Caki2 (cell line): ENCODE data around the gene IL21R. TPM values are rescaled to one million over a fixed set of nuclear protein-coding genes. Genes with fewer than 3 reads are reported as not detected.
"Not testable (repeated sequence)": the region's sequence is repeated elsewhere in the genome, so short reads cannot be mapped to it uniquely, and the experiment has no call there.

Experiments used
- DNase-seq: peaks from one replicate; pipeline ENCODE4 v3.0.0-alpha.2; 2015; ENCODE audit warnings: low read depth
- in situ Hi-C: cut with HindIII; loops from 2 replicates; pipeline ENCODE4 v1.10.0; 2016; ENCODE audit warnings: low sequenced_read_pairs, low pct_unique_long_range_greater_than_20kb, mixed read lengths
- total RNA-seq: library from RNA; depleted of rRNA; stranded (reverse); fragments of >200 nt; shearing (Covaris generic); gene quantifications from 2 replicates; pipeline ENCODE4 v1.2.3, GENCODE V29; 2014; ENCODE audit warnings: low replicate concordance

The IL21R gene
- total RNA-seq, 1 experiment from 2014 or later = 1.4 TPM

DNA sequence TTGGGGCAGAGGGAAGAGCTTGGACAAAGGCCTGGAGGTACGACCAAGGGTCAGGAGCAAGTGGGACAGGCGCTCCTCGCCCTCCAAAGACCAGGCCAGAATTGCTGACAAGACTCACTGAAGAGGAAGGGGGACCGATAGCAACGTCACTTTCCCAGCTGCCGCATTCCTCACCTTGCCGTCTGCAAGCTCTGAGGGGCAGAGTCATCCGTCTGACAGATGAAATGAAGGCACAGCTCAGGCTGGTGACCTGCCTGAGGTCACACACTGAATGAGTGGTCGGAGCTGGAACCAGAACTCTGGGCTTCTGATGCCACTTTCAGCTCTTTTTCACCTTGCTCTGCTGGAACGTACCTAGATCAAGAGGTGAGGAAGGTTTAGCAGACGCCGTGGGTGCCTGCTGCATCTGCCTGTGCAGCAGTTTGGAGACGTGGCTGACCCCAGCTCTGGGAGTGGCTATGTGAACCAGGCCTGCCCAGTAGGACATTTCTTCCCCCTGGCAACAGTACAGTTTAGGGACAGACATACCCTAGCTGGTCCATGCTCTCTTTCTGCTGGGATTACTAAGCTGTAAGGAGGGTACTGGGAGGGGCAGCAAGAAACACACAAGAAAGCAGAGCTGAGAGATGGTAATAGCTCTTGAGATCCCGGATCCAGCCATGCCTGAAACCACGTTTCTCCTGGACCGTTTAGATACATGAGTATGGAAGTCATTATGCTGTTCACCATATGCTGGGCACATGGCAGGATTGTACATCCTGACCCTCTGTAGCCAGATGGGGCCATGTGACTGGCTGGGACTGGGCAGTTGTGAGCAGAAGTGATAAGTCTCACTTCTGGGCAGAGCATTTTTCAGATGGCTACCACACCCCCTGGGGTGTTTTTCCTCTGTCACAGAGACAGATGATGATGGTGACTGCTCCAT, 50.9 kb downstream of the IL21R start:
- DNase-seq = no peak
- in situ Hi-C loops = no loop called here

DNA sequence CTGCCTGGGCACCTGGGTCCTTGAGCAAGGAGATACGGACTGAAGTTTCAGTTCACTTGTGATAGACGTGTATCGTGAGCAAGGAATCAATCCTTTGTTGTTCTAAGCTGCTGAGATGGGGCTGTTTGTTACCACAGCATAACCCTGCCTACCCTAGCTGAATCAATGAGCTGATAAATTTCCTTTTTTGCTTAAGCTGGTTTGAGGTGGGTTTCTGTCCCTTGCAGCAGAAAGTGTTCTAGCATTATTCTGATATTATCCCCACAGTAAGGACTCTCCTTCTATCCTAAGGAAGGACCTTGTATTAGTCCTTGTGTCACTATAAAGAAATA, 51.5 kb downstream of the IL21R start:
- in situ Hi-C loops = no loop called here

DNA sequence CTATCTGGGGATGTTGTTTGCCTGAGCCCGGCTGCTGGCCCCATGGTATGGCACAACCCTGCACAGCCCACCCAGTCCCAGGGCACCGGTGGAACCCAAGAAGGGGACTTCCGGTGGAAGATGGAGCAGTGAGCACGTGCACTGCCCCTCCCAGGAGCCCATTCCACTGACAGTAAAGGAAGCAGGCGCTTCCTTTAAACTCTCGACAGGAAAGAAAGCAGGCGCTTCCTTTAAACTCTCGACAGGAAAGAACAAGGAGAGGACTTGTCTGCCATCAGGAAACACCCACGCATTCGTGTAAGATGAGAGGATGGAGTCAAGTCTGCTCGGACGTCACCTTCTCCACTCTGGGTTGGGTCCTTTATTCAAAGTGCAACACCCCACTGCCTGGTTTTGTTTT, 53.7 kb downstream of the IL21R start:
- in situ Hi-C loops = no loop called here
- no peak for DNase-seq

More for the DNA sequence above, 51.5 kb downstream of the IL21R start:
- DNase-seq = no peak

DNA sequence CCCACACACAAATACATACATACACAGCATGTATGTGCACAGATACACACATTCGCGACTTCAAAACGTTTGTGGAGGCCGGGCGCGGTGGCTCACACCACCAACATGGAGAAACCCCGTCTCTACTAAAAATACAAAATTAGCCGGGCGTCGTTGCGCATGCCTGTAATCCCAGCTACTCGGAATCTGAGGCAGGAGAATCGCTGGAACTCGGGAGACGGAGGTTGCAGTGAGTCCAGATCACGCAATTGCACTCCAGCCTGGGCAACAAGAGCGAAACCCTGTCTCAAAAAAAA, 55.6 kb downstream of the IL21R start:
- in situ Hi-C loops, DNase-seq: not testable (repeated sequence)

DNA sequence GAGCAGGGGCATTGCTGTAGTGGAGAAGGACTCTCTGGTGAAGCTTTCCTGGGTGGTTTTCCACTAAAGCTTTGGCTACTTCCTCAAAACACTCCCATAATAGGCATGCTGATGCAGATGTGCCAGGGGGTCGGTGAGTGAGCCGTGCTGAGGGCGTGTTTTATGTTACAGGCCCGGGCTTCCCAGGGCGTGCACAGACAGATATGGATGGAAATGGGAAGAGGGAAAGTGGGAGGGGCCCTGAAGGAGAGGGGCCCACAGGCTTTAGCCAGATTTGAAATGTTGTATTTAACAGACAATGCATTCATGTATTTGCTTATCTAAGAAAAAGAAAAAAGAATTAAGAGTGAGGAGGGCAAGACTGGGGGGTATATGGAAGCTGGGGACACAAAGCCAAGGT, 56.3 kb downstream of the IL21R start:
- in situ Hi-C loops = no loop called here
- no peak for DNase-seq

DNA sequence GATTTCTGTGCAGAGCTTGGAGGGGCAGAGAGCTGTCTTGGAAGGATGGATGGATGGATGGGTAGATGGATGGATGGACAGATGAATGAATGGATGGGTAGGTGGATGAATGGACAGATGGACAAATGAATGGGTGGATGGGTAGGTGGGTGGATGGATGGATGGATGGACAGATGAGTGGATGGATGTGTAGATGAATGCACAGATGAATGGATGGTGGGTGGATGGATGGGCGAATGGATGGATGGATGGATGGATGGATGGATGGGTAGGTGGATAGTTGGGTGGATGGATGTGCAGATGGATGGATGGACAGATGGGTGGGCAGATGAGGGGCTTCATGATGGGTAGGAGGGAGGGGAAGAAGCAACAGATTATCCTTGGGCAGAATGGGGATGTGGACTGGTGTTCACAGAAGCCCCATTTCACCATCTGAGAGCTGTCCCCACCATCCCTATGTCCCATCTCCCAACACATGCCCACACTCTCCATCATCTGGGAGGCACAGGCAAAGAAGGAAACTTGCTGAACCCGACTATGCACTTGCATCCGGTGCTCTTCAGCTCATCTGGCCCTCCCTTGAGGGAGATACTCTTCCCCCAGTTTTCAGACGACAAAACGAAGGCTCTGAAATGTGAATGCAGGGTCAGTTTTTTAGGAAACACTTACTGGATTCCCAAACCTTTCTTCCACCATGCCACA, 57.2 kb downstream of the IL21R start:
- in situ Hi-C loops = no loop called here
- DNase-seq = no peak

DNA sequence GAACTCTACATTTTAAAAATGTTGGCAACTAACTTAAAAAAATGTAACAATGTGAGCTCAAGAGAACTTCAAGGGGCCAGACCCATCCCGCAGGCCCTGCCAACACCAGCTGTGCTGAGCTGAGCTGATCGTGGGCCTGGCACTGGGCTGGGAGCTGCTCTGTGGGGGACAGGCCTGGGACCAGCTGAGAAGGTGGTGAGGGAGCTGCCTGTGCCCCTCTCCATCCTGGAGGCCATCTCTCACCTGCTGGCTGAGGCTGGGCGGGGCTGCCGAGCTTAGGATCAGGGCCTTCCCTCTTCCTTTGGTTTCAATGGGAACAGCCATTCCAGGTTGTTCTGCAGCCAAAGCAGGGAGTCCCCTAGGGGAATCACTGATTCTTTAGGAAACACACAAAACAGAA, 58.2 kb downstream of the IL21R start:
- DNase-seq = no peak
- in situ Hi-C loops = no loop called here

DNA sequence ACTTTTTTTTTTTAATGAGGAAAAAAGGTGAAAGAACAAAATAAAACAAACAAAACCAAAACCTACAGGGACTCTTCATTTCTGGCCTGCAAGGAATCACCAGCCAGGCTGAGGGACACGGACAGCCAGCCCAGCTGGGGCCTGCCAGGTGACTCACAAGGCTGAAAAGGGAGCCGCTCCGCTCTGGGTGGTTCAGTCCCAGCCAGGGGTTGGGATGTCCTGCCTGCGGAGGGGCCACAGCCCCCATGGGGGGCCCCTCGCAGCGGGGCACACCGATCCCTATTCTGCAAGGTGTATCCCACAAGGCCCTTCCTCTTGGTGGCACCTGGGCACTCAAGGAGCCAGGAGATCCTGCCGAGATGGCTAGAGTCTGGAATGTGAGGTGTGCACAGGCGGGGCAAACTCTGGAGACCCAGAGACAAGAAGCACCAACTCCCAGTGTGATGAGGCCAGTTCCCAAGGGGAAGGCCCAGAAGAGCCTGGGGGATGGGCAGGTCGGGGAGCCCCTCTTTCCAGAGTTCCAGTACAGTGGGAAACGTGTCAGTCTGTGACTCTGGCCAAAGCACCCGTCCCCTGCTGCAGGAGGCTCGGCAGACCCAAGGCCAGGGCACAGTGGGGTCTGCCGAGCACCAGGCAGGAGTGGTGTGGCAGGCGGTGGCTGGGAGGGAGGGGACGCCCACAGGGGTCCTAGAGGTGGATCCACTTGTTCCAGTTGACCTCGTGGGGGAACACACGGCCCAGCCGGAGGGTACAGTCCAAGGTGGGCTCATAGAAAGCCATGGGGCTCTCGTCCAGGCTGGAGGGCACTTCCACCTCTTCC, 58.9 kb downstream of the IL21R start:
- in situ Hi-C loops = no loop called here
- no peak for DNase-seq

DNA sequence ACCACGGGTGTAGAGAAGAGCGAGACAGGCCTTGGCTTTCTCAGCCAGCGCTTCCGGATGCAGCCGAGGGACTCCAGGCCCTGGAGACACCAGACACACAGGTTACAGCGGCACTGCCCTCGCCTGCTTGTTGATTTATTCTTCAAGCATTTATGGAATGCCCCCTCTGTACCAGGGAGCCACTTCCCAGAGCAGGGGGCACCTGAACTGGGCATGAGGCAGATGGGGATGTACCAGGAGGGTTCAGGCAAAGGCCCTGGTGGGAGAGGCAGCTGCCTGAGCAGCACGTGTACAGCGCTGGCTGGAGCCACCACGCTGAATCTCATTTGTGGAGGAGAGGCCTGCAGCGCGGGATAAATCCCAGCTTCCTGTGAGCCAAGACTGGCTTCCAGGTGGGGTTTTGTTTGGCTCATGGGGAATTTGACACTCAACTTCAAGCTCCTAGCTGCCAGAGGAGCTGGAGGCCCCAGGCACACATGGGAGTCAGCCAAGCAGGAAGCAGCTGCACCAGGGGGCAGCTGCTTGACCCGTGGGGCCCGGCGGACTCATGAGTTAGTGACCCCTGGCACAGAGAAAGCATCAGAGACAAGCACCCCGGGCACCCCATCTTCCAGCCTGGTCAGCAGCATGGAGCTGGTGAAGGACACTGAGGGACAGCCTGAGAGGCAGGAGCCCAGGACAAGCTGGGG, 59.7 kb downstream of the IL21R start:
- in situ Hi-C loops = no loop called here
- DNase-seq = no peak

DNA sequence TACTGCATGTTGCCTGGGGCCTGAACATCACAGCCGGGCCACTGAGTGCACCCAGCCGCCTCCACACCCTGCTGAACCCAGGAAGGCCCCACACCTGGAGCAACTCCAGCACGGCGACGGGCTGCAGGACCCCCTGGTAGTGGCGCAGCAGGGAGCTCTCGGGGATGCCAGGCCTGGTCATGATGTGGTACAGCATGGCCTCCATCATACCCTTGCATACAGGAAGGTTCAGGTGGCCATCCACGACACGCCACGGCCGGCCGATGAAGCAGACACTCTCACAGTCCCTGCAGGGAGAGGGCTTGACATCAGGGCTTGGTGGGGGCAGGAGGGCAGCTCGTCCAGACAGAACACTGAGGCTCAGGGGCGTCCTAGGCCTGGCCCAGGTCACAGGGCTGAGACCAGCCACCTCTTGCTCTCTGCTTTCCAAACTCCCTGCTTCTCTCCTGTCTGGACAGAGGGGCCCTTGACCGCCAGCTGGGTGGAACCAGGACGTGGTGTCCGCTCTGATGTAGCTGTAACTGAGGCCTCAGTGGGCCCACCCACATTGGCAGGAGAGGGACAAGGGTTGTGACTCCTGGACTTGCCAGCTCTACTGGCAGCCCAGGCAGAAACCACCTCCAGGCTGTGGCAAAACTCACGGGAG, 60.3 kb downstream of the IL21R start:
- in situ Hi-C loops = no loop called here
- DNase-seq = no peak

DNA sequence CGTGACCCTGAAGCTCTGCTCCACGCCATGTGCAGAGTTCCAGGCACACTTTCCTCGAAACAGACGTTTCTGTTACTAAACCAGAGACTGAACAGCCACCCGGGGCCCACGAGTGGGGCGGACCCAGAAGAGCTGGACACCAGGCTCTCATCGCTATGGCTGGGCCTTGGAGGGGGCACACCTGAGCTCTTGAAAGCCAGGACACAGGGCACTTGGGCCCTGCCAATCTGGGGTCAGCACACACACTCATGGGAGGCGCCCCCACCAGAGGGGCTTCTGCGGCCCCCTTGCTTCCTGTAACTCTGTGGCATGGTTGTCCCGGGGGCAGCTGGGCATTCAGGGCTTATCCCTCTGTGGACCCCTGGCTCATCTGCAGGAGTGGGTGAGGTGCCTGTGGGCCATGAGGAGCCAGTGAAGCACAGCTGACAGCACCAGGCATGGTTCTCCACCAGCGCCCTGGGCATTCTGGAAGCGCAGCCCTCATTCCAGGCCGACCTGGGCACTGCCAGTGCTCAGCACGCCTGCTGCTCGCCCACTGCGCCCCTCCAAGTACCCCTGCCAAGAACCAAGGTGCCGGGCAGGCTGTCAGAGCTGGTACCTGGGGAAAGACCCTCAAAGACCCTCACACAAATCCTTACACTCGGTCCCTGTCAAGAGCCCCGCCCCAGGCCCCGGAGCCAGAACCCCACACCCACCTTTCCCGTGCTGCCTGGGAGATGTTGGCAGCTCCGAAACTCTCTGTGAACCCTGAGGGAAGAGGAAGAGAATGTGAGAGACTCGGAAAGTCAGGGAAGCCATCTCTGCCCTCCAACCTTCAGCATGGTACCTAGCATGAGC, 61.1 kb downstream of the IL21R start:
- in situ Hi-C loops = no loop called here
- no peak for DNase-seq

DNA sequence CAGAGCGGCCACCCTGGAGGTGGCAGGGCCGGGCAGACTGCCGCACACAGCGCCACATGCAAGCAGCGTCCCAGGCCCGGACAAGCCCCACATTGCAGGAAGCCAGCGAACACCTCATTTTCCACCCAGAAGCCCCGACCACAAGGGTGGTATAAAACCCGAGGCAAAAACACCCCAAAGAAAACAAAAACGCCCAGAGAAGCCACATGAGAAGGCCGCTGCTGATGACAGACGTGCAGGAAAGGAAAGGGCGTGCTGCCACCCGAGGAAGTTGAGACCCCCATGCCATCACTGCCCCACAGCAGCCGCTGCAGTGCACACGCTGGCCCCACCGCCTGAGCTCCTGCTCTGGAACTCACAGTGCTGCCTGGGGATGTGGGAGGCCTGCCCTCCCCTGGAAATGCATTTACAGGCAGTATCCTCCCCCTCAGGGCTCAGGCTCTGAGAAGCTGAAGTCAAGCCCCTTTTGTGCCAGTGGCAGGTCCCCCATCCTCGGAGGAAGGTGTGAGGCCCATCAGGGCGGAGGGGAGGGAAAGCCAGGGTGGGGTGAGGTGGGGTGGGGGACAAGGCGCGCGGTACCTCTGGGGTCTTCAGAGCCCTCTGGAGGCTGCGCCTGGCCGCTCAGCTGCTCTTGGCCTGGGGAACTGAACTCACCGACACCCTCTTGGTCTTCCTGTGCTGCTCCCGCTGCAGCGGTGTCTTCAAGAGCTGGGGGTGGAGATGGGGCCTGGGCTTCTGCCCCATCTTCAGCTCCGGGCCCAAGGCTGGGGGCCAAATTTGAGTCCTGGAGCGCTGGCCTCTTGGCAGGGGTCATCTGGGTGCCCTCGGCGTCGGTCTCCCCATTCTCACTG, 62.0 kb downstream of the IL21R start:
- in situ Hi-C loops = no loop called here
- DNase-seq = no peak

DNA sequence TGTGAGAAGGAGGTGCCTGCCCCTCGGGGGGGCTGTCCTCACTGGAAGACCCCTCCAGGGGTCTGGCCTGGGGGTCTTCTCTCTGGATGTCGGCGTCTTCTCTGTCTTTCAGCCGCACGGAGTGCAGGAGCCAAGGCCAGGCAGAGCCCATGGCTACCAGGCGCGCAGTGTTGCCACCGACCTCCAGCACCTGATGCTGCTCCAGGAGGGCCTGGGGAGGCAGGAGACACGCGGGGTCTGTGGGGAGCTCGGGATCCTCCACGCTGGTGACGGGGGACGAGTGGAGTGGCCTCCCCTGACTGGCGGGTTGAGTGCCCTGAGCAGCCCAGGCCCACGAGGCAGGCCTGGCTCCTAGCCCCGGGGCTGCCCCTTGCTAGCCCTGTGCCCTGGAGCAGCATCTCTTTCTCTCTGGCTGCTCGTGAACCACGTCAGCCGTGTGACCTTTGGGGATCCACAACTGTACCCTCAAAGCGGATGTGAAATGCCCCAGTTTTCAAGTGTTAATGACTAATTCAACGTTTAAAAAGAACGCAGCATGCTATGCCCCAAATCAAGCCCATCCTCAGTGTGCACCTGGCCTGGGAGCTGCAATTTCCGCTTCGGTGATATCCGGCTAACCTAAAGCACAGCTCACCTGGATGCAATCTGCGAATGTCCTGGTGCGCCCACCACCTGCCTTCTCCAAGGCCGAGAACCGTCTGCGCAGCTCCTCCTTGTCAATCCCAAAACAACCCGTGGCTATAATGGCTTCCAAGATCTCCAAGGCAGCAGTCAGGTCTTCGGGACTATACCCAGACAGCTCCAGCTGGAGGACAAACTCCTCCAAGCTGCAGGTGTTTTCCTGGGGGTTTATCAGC, 62.9 kb downstream of the IL21R start:
- DNase-seq = no peak
- in situ Hi-C loops = no loop called here

DNA sequence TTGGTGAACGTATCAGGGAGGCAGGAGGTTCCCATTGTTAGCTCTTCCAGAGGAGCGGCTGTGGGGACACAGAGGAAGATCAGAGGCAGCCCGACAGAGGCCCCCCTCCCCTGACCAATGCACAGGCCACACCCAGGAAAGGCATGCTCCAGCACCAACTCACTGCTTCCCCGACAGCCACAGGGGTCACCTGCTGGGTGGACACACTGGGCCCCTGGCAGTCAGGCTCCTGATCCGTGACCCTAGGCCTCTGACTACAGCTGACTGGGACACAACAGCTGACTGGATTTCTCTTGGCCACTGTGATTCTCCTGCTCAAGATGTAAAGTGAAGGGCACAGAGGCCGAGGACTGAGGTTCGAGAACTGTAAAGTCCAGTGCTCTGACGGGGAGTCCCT, 63.5 kb downstream of the IL21R start:
- in situ Hi-C loops = no loop called here
- no peak for DNase-seq

DNA sequence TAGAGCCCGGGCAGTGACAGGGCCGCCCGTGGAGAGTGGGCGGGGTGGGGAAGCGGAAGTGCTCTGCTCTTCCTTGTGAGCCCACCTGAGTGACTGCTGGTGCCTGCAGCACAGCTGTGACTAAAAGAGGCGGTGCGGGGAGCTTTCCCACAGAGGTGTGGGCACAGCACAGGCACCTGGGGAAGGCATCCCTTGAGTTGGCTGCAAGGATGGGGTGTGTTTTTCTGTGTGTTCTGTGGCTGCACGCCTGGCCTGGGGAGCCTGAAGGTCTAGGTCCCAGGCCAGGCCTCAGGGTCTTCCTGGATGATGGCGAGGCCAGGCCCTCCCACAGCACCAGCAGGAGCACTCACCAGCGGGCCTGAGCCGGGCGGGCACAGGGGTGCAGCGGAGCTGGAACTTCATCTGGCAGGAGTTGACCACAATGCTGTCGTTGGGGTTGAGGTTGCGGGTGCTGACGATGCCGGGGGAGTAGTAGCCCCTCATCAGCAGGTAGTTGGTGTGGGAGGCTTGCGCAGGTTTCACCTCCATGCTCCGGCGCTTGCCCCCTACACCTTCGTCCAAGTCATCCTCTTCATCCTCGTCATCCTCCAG, 67.1 kb downstream of the IL21R start:
- no peak for DNase-seq
- in situ Hi-C loops = no loop called here
